Occipital lobe (tissue), 2 donors: Measurements from ENCODE around the gene KAZN. TPM values are rescaled to one million over a fixed set of nuclear protein-coding genes. Genes with fewer than 3 reads are reported as not detected.

Experiments used
- DNase-seq: peaks from one replicate; lab custom pipeline; 2025; lab: John Stamatoyannopoulos, UW
- total RNA-seq: library from RNA; depleted of rRNA; stranded (reverse); fragments of >200 nt; gene quantifications from one replicate; pipeline ENCODE4 v1.2.3, GENCODE V29; 2014

Gene KAZN
- total RNA-seq, 1 donor from 2014 or later: 27.5 TPM

- DNase-seq: no peak
These were observed 77.9 kb downstream of the KAZN start for GRCh38 chr1:14676400-14676799.

- DNase-seq: no peak
These were observed 78.9 kb downstream of the KAZN start for GRCh38 chr1:14677292-14677971.

- DNase-seq: no peak
These were observed 79.6 kb downstream of the KAZN start for GRCh38 chr1:14678011-14678638.

GRCh38 chr1:14679027-14679688 lies 80.7 kb downstream of the KAZN start:
- DNase-seq: no peak

- no peak for DNase-seq
These were observed 82.7 kb downstream of the KAZN start for GRCh38 chr1:14681182-14681581.

- no peak for DNase-seq
These were observed 84.6 kb downstream of the KAZN start for GRCh38 chr1:14682941-14683621.

- no peak for DNase-seq
These were observed 86.6 kb downstream of the KAZN start for GRCh38 chr1:14685078-14685477.

- no peak for DNase-seq
These were observed 88.2 kb downstream of the KAZN start for GRCh38 chr1:14686701-14687100.

- DNase-seq: no peak
These were observed 88.7 kb downstream of the KAZN start for GRCh38 chr1:14687147-14687546.

- DNase-seq: no peak
These were observed 91.6 kb downstream of the KAZN start for GRCh38 chr1:14689996-14690615.

- DNase-seq: no peak
These were observed 95.5 kb downstream of the KAZN start for GRCh38 chr1:14693949-14694348.

GRCh38 chr1:14694589-14694988 lies 96.1 kb downstream of the KAZN start:
- DNase-seq: no peak

GRCh38 chr1:14696761-14697160 lies 98.3 kb downstream of the KAZN start:
- no peak for DNase-seq

GRCh38 chr1:14697353-14697752 lies 98.9 kb downstream of the KAZN start:
- no peak for DNase-seq

- no peak for DNase-seq
These were observed 99.8 kb downstream of the KAZN start for GRCh38 chr1:14698314-14698713.

GRCh38 chr1:14699620-14700019 lies 101.1 kb downstream of the KAZN start:
- no peak for DNase-seq

- DNase-seq: no peak
These were observed 106.4 kb downstream of the KAZN start for GRCh38 chr1:14704846-14705245.

- no peak for DNase-seq
These were observed 107.3 kb downstream of the KAZN start for GRCh38 chr1:14705824-14706223.

- DNase-seq: no peak
These were observed 108.1 kb downstream of the KAZN start for GRCh38 chr1:14706631-14707030.

- DNase-seq: no peak
These were observed 109.3 kb downstream of the KAZN start for GRCh38 chr1:14707531-14708445.

- no peak for DNase-seq
These were observed 111.8 kb downstream of the KAZN start for GRCh38 chr1:14710331-14710730.
